HEK293T (cell line): Measurements from ENCODE around the gene PPP2R5C.

ENCODE experiments used
- ARNT ChIP-seq: fragments of 450-650 bp; IDR thresholded peaks from 2 replicates; pipeline ENCODE4 v1.6.1; 2017; ENCODE audit warnings: mild to moderate bottlenecking
- BHLHE40 ChIP-seq: fragments of 450-650 bp; IDR thresholded peaks from 2 replicates; pipeline ENCODE4 v1.6.1; 2016; ENCODE audit warnings: mild to moderate bottlenecking, moderate library complexity, borderline replicate concordance
- CTBP1 ChIP-seq: fragments of 450-650 bp; IDR thresholded peaks from 2 replicates; pipeline ENCODE4 v1.6.1; 2016; ENCODE audit warnings: borderline replicate concordance
- ELF4 ChIP-seq: fragments of 450-650 bp; IDR thresholded peaks from 2 replicates; pipeline ENCODE4 v1.6.1; 2017; ENCODE audit warnings: antibody characterized with exemption
- FOXA1 ChIP-seq: fragments of 450-650 bp; IDR thresholded peaks from 2 replicates; pipeline ENCODE4 v1.6.1; 2016; ENCODE audit warnings: mild to moderate bottlenecking
- FOXK2 ChIP-seq: fragments of 450-650 bp; IDR thresholded peaks from 2 replicates; pipeline ENCODE4 v1.6.1; 2016; ENCODE audit warnings: mild to moderate bottlenecking
- FOXM1 ChIP-seq: fragments of 450-650 bp; IDR thresholded peaks from 2 replicates; pipeline ENCODE4 v1.6.1; 2017; ENCODE audit warnings: mild to moderate bottlenecking, borderline replicate concordance
- HDGF ChIP-seq: fragments of 450-650 bp; IDR thresholded peaks from 2 replicates; pipeline ENCODE4 v1.6.1; 2017; ENCODE audit warnings: antibody characterized with exemption, borderline replicate concordance
- LEF1 ChIP-seq: fragments of 450-650 bp; IDR thresholded peaks from 2 replicates; pipeline ENCODE4 v1.6.1; 2017; ENCODE audit warnings: mild to moderate bottlenecking, borderline replicate concordance
- PKNOX1 ChIP-seq: fragments of 450-650 bp; IDR thresholded peaks from 2 replicates; pipeline ENCODE4 v1.6.1; 2016
- SP1 ChIP-seq: fragments of 450-650 bp; IDR thresholded peaks from 2 replicates; pipeline ENCODE4 v1.6.1; 2017
- SUZ12 ChIP-seq: fragments of 450-650 bp; IDR thresholded peaks from 2 replicates; pipeline ENCODE4 v1.6.1; 2016; ENCODE audit warnings: mild to moderate bottlenecking
- TARDBP ChIP-seq: fragments of 450-650 bp; IDR thresholded peaks from 2 replicates; pipeline ENCODE4 v1.6.1; 2016
- ZNF384 ChIP-seq: fragments of 450-650 bp; IDR thresholded peaks from 2 replicates; pipeline ENCODE4 v1.6.1; 2016

DNA sequence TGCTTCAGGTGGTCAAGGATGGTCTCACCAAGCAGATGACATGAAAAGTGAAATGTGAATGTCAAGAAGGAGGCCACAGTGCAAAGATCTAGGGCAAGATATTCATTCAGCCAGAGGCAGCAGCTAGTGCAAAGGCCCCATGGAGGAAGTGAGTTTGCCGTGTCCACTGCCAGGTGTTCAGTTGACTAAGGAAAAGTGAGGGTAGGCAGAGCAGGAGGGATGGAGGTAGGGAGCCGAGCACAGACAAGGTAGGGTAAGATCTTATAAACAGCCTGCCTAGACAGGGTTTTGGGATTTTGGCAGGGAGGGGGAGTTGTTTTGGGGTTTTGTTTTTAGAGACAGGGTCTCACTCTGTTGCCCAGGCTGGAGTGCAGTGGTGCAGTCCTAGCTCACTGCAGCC is 11.9 kb downstream of the PPP2R5C start:
- TF ChIP-seq LEF1 = no peak
- no peak for TF ChIP-seq ARNT
- no peak for TF ChIP-seq BHLHE40
- TF ChIP-seq PKNOX1 = no peak
- no peak for TF ChIP-seq SUZ12
- TF ChIP-seq FOXM1 = no peak
- no peak for TF ChIP-seq FOXK2
- no peak for TF ChIP-seq ELF4
- no peak for TF ChIP-seq CTBP1
- no peak for TF ChIP-seq SP1
- TF ChIP-seq TARDBP = no peak
- no peak for TF ChIP-seq FOXA1
- TF ChIP-seq ZNF384 = no peak
- TF ChIP-seq HDGF = no peak
